Measurements from ENCODE around the gene EFHD1. TPM values are rescaled to one million over a fixed set of nuclear protein-coding genes. Genes with fewer than 3 reads are reported as not detected.

The EFHD1 gene
- total and polyA plus RNA-seq, 7 donors = 6.6 to 20.7 (median 10.0) TPM

GRCh38 chr2:232649033-232649432 is 15.6 kb downstream of the EFHD1 start:
- Histone ChIP-seq H3K4me3 (no peak overlapping the region), H3K27me3 (ENCODE audit: insufficient read depth in 3 of 3, low read length in 2 of 3) (no peaks in the 10 kb centered on the region), H3K27ac (no peak overlapping the region), H3K4me1 (no peaks in the 10 kb centered on the region), H3K9me3 (no peaks in the 10 kb centered on the region), H3K36me3 (ENCODE audit: insufficient read depth in 1 of 2, low read depth in 1 of 2) (no peaks in the 10 kb centered on the region)
- ATAC-seq (no peak), DNase-seq (peak in 1 of 2 donors; percentile 25)
- intact Hi-C loops (cut with DNase I) = no loop called here
- WGBS, 3 donors = 88 to 92% (median 92%) methylated on average over 11 of the region's 11 CpGs
- no peak for TF ChIP-seq CTCF (IDR thresholded peaks at IDR 0.05)

GRCh38 chr2:232652505-232652851 is 19.1 kb downstream of the EFHD1 start:
- no peak overlapping the region for H3K4me3 ChIP-seq
- H3K4me1 ChIP-seq = no peaks in the 10 kb centered on the region
- WGBS, 3 donors = 39 to 62% (median 41%) methylated on average over 4 of the region's 4 CpGs
- no peak for TF ChIP-seq CTCF (IDR thresholded peaks at IDR 0.05)
- no peaks in the 10 kb centered on the region for H3K27me3 ChIP-seq (ENCODE audit: insufficient read depth in 3 of 3, low read length in 2 of 3)
- intact Hi-C loops (cut with DNase I) = no loop called here
- DNase-seq (no peak), ATAC-seq (peak in 2 of 4 donors; percentile 38 to 62)
- no peaks in the 10 kb centered on the region for H3K36me3 ChIP-seq (ENCODE audit: insufficient read depth in 1 of 2, low read depth in 1 of 2)
- no peaks in the 10 kb centered on the region for H3K9me3 ChIP-seq
- no peak overlapping the region for H3K27ac ChIP-seq

GRCh38 chr2:232653441-232653840 is 20.0 kb downstream of the EFHD1 start:
- WGBS, 3 donors = 60 to 64% (median 60%) methylated on average over 7 of the region's 7 CpGs
- Histone ChIP-seq H3K27ac (no peak overlapping the region), H3K9me3 (no peaks in the 10 kb centered on the region), H3K4me1 (no peaks in the 10 kb centered on the region), H3K4me3 (no peak overlapping the region), H3K27me3 (ENCODE audit: insufficient read depth in 3 of 3, low read length in 2 of 3) (no peaks in the 10 kb centered on the region), H3K36me3 (ENCODE audit: insufficient read depth in 1 of 2, low read depth in 1 of 2) (no peaks in the 10 kb centered on the region)
- intact Hi-C loops (cut with DNase I) = no loop called here
- ATAC-seq (peak in 1 of 4 donors; percentile 26), DNase-seq (no peak)
- TF ChIP-seq CTCF (IDR thresholded peaks at IDR 0.05) = no peak

- H3K4me3 ChIP-seq = no peak overlapping the region
- peak in 1 of 2 donors; percentile 56 for DNase-seq
- intact Hi-C loops (cut with DNase I) = no loop called here
- no peaks in the 10 kb centered on the region for H3K27me3 ChIP-seq (ENCODE audit: insufficient read depth in 3 of 3, low read length in 2 of 3)
- H3K36me3 ChIP-seq (ENCODE audit: insufficient read depth in 1 of 2, low read depth in 1 of 2) = no peaks in the 10 kb centered on the region
- no peak for TF ChIP-seq CTCF (IDR thresholded peaks at IDR 0.05)
- H3K27ac ChIP-seq = no peak overlapping the region
- H3K9me3 ChIP-seq = no peaks in the 10 kb centered on the region
- peak in 2 of 4 donors; percentile 38 to 43 for ATAC-seq
- H3K4me1 ChIP-seq = peaks cover 5% of the 10 kb centered on the region
- 60 to 79% (median 61%) methylated on average over 6 of the region's 6 CpGs for WGBS, 3 donors
Measured at GRCh38 chr2:232655392-232655791, 22.0 kb downstream of the EFHD1 start.

GRCh38 chr2:232658217-232658785 is 24.9 kb downstream of the EFHD1 start:
- WGBS, 3 donors = 45 to 66% (median 59%) methylated on average over 7 of the region's 7 CpGs
- TF ChIP-seq CTCF (IDR thresholded peaks at IDR 0.05) = peak; percentile 3
- Histone ChIP-seq H3K27me3 (ENCODE audit: insufficient read depth in 3 of 3, low read length in 2 of 3) (no peaks in the 10 kb centered on the region), H3K27ac (no peak overlapping the region), H3K4me3 (no peak overlapping the region), H3K36me3 (ENCODE audit: insufficient read depth in 1 of 2, low read depth in 1 of 2) (no peaks in the 10 kb centered on the region), H3K9me3 (no peaks in the 10 kb centered on the region), H3K4me1 (peaks cover 5% of the 10 kb centered on the region)
- ATAC-seq (peak in 2 of 4 donors; percentile 60 to 77), DNase-seq (no peak)
- intact Hi-C loops (cut with DNase I) = no loop called here
